T-cell (primary cell): ENCODE results near the gene OR52A5. TPM values are rescaled to one million over a fixed set of nuclear protein-coding genes. Genes with fewer than 3 reads are reported as not detected.

ENCODE experiments used
- ATAC-seq, 4 experiments: fragments of 200-7000 bp in 3 of 4; fragments of 150-1000 bp in 1 of 4; cut with Tn5 transposase; replicated peaks in 1 of 4; 1 replicate in 3 of 4; 2 replicates in 1 of 4; pipeline ENCODE4 v1.10.0; 2021; ENCODE audit warnings: moderate library complexity in 3 of 4, mild to moderate bottlenecking in 2 of 4, moderate number of reproducible peaks in 1 of 4
- CTCF ChIA-PET, 2 donors: fragments of 300-600 bp; sonication (Branson Sonifier 250); formaldehyde crosslinking; loops; one replicate each; lab custom pipeline; 2022; ENCODE audit warnings: antibody characterized with exemption in 2 of 2; lab: Charles Lee
- POLR2A ChIA-PET, 2 donors: fragments of 300-600 bp; sonication (Branson Sonifier 250); formaldehyde crosslinking; loops; one replicate each; lab custom pipeline; 2022; ENCODE audit warnings: antibody characterized with exemption in 2 of 2; lab: Charles Lee
- DNase-seq, 35 experiments: peaks; one replicate each; pipeline versions ENCODE4 v3.0.0 to v3.0.0-alpha.2; 2013 to 2023
- H3K27ac ChIP-seq: one replicate; pipeline ENCODE4 v1.5.1; 2013; ENCODE audit warnings: low read length
- H3K27me3 ChIP-seq, 2 experiments: replicated peaks in 1 of 2; 1 replicate in 1 of 2; 2 replicates in 1 of 2; pipeline versions ENCODE4 v1.6.1 to v1.7.0; 2013; ENCODE audit warnings: low read length in 1 of 2, mixed read lengths in 1 of 2; ENCODE audit not compliant: control insufficient read depth in 2 of 2, insufficient read depth in 2 of 2; ENCODE audit errors: extremely low read depth in 1 of 2
- H3K36me3 ChIP-seq, 2 donors: 1 replicate in 1 of 2; 2 replicates in 1 of 2; pipeline versions ENCODE4 v1.6.1 to v1.7.0; 2013; ENCODE audit warnings: low read length in 1 of 2; ENCODE audit not compliant: control insufficient read depth in 2 of 2, insufficient read depth in 1 of 2; ENCODE audit errors: extremely low read depth in 1 of 2
- H3K4me1 ChIP-seq, 2 experiments: 1 replicate in 1 of 2; 2 replicates in 1 of 2; pipeline versions ENCODE4 v1.6.1 to v1.7.0; 2013; ENCODE audit warnings: low read length in 2 of 2, mixed read lengths in 1 of 2; ENCODE audit not compliant: insufficient read depth in 2 of 2, control insufficient read depth in 1 of 2; ENCODE audit errors: extremely low read depth in 1 of 2
- H3K4me3 ChIP-seq, 2 donors: 1 replicate in 1 of 2; 2 replicates in 1 of 2; pipeline versions ENCODE4 v1.5.1 to v1.7.0; 2013; ENCODE audit warnings: mild to moderate bottlenecking in 2 of 2, low read length in 1 of 2, moderate library complexity in 1 of 2; ENCODE audit not compliant: control insufficient read depth in 1 of 2; ENCODE audit errors: extremely low read depth in 1 of 2
- H3K9me3 ChIP-seq: 2 replicates; pipeline ENCODE4 v1.7.0; 2013
- H3K27ac Mint-ChIP-seq, 2 donors: one replicate each; pipeline ENCODE4 v1.8.0; 2020 to 2021; ENCODE audit warnings: mild to moderate bottlenecking in 2 of 2, mixed read lengths in 2 of 2
- H3K27me3 Mint-ChIP-seq, 2 donors: one replicate each; pipeline ENCODE4 v1.8.0; 2021 to 2022; ENCODE audit warnings: mixed read lengths in 2 of 2
- H3K36me3 Mint-ChIP-seq: one replicate; pipeline ENCODE4 v1.8.0; 2021; ENCODE audit warnings: mixed read lengths
- H3K4me1 Mint-ChIP-seq, 3 donors: one replicate each; pipeline ENCODE4 v1.8.0; 2020 to 2022; ENCODE audit warnings: mixed read lengths in 3 of 3, mild to moderate bottlenecking in 1 of 3
- H3K4me3 Mint-ChIP-seq, 3 donors: one replicate each; pipeline ENCODE4 v1.8.0; 2020 to 2022; ENCODE audit warnings: mild to moderate bottlenecking in 3 of 3, mixed read lengths in 3 of 3, moderate library complexity in 3 of 3
- H3K9me3 Mint-ChIP-seq, 3 donors: one replicate each; pipeline ENCODE4 v1.8.0; 2020 to 2022; ENCODE audit warnings: mixed read lengths in 3 of 3
- WGBS: methylation state at CpG from one replicate; pipeline ENCODE4 v1.1.5; 2013; ENCODE audit warnings: missing lambda C conversion rate; ENCODE audit not compliant: insufficient coverage; 5-methylcytosine and 5-hydroxymethylcytosine counted together
- total RNA-seq, 35 experiments: library from RNA in 6 of 35; stranded (reverse) in 6 of 35; fragments of 120-200 nt in 1 of 35; gene quantifications; one replicate each; pipeline versions ENCODE4 v1.2.1 to v1.2.4 and lab custom pipeline; 2013 to 2026

Gene OR52A5
- total RNA-seq, 5 donors from 2014 or later (not counting 1 experiment from before 2014, with no cell fraction given), result not detected

- Histone ChIP-seq H3K4me1 (no peaks in the 10 kb centered on the region), H3K27me3 (no peaks in the 10 kb centered on the region), H3K4me3 (no peak overlapping the region), H3K9me3 (no peaks in the 10 kb centered on the region), H3K27ac (no peak overlapping the region), H3K36me3 (no peaks in the 10 kb centered on the region)
- no peaks in the 10 kb centered on the region for H3K4me1 Mint-ChIP-seq
- no peak overlapping the region for H3K4me3 Mint-ChIP-seq
- no peak for DNase-seq
- peaks cover 0 to 12% of the 10 kb centered on the region in 2 donors for H3K27me3 Mint-ChIP-seq
- H3K36me3 Mint-ChIP-seq, result no peaks in the 10 kb centered on the region
- ATAC-seq, result no peak
- no peak overlapping the region for H3K27ac Mint-ChIP-seq
- CTCF ChIA-PET, result interaction anchor here in 1 of 2 donors (0.5 kb wide), 1 partner anchor 16 kb away, joined by 17 read pairs; no protein-coding TSS in a partner anchor
- peaks cover 0 to 4% (median 0%) of the 10 kb centered on the region in 3 donors for H3K9me3 Mint-ChIP-seq
- no CpG with 5 or more reads among the region's 2 CpGs for WGBS
- POLR2A ChIA-PET, result no interaction called here
Observed at GRCh38 chr11:5102246-5102645, 35.9 kb downstream of the OR52A5 start.

GRCh38 chr11:5096011-5096410 is 42.1 kb downstream of the OR52A5 start:
- no peak for ATAC-seq
- Mint-ChIP-seq H3K27me3 (peaks cover 0 to 7% of the 10 kb centered on the region in 2 donors), H3K27ac (no peak overlapping the region), H3K9me3 (peaks cover 0 to 6% (median 0%) of the 10 kb centered on the region in 3 donors), H3K4me1 (no peaks in the 10 kb centered on the region), H3K36me3 (no peaks in the 10 kb centered on the region), H3K4me3 (no peak overlapping the region)
- ChIA-PET POLR2A (no interaction called here), CTCF (no interaction called here)
- Histone ChIP-seq H3K36me3 (no peaks in the 10 kb centered on the region), H3K9me3 (no peaks in the 10 kb centered on the region), H3K4me3 (no peak overlapping the region), H3K27me3 (no peaks in the 10 kb centered on the region), H3K4me1 (no peaks in the 10 kb centered on the region), H3K27ac (no peak overlapping the region)
- no CpG with 5 or more reads among the region's 2 CpGs for WGBS
- no peak for DNase-seq

GRCh38 chr11:5092821-5093585 is 45.2 kb downstream of the OR52A5 start:
- Histone ChIP-seq H3K9me3 (no peaks in the 10 kb centered on the region), H3K4me1 (no peaks in the 10 kb centered on the region), H3K36me3 (no peaks in the 10 kb centered on the region), H3K27ac (no peak overlapping the region), H3K27me3 (no peaks in the 10 kb centered on the region), H3K4me3 (no peak overlapping the region)
- DNase-seq (no peak), ATAC-seq (no peak)
- Mint-ChIP-seq H3K4me3 (no peak overlapping the region), H3K36me3 (no peaks in the 10 kb centered on the region), H3K9me3 (peaks cover 0 to 6% (median 0%) of the 10 kb centered on the region in 3 donors), H3K4me1 (no peaks in the 10 kb centered on the region), H3K27me3 (peaks cover 0 to 12% of the 10 kb centered on the region in 2 donors), H3K27ac (no peak overlapping the region)
- CTCF ChIA-PET, result no interaction called here
- WGBS, result 94% methylated on average over 2 of the region's 8 CpGs
- POLR2A ChIA-PET, result no interaction called here

GRCh38 chr11:5090668-5091067 is 47.5 kb downstream of the OR52A5 start:
- H3K27ac ChIP-seq, result no peak overlapping the region
- H3K4me1 ChIP-seq, result no peaks in the 10 kb centered on the region
- no peak overlapping the region for H3K4me3 ChIP-seq
- peaks cover 0 to 12% of the 10 kb centered on the region in 2 donors for H3K27me3 Mint-ChIP-seq
- H3K27me3 ChIP-seq, result no peaks in the 10 kb centered on the region
- peaks cover 0 to 6% (median 0%) of the 10 kb centered on the region in 3 donors for H3K9me3 Mint-ChIP-seq
- H3K36me3 ChIP-seq, result no peaks in the 10 kb centered on the region
- no peak overlapping the region for H3K4me3 Mint-ChIP-seq
- H3K4me1 Mint-ChIP-seq, result no peaks in the 10 kb centered on the region
- no peak overlapping the region for H3K27ac Mint-ChIP-seq
- ATAC-seq (no peak), DNase-seq (no peak)
- H3K36me3 Mint-ChIP-seq, result no peaks in the 10 kb centered on the region
- POLR2A ChIA-PET, result no interaction called here
- H3K9me3 ChIP-seq, result no peaks in the 10 kb centered on the region
- 91% methylated on average over 1 of the region's 1 CpG for WGBS
- CTCF ChIA-PET, result no interaction called here

- no peaks in the 10 kb centered on the region for H3K9me3 ChIP-seq
- H3K4me1 ChIP-seq, result no peaks in the 10 kb centered on the region
- Mint-ChIP-seq H3K4me3 (no peak overlapping the region), H3K4me1 (no peaks in the 10 kb centered on the region), H3K27me3 (peaks cover 0 to 8% of the 10 kb centered on the region in 2 donors), H3K27ac (no peak overlapping the region), H3K36me3 (no peaks in the 10 kb centered on the region), H3K9me3 (peaks cover 0 to 6% (median 0%) of the 10 kb centered on the region in 3 donors)
- no peak overlapping the region for H3K4me3 ChIP-seq
- no peak for ATAC-seq
- ChIA-PET POLR2A (no interaction called here), CTCF (no interaction called here)
- H3K36me3 ChIP-seq, result no peaks in the 10 kb centered on the region
- H3K27me3 ChIP-seq, result no peaks in the 10 kb centered on the region
- no peak overlapping the region for H3K27ac ChIP-seq
- no peak for DNase-seq
Observed at GRCh38 chr11:5088556-5088955, 49.6 kb downstream of the OR52A5 start.

GRCh38 chr11:5083602-5084001 is 54.6 kb downstream of the OR52A5 start:
- Mint-ChIP-seq H3K9me3 (no peaks in the 10 kb centered on the region), H3K36me3 (no peaks in the 10 kb centered on the region), H3K4me1 (no peaks in the 10 kb centered on the region), H3K27me3 (no peaks in the 10 kb centered on the region), H3K27ac (no peak overlapping the region), H3K4me3 (no peak overlapping the region)
- Histone ChIP-seq H3K4me3 (no peak overlapping the region), H3K27ac (no peak overlapping the region), H3K36me3 (no peaks in the 10 kb centered on the region), H3K27me3 (no peaks in the 10 kb centered on the region), H3K4me1 (no peaks in the 10 kb centered on the region), H3K9me3 (no peaks in the 10 kb centered on the region)
- DNase-seq (no peak), ATAC-seq (no peak)
- ChIA-PET POLR2A (no interaction called here), CTCF (no interaction called here)
